ENCODE data around the gene TSC2.

- TF ChIP-seq, protein P1, sequence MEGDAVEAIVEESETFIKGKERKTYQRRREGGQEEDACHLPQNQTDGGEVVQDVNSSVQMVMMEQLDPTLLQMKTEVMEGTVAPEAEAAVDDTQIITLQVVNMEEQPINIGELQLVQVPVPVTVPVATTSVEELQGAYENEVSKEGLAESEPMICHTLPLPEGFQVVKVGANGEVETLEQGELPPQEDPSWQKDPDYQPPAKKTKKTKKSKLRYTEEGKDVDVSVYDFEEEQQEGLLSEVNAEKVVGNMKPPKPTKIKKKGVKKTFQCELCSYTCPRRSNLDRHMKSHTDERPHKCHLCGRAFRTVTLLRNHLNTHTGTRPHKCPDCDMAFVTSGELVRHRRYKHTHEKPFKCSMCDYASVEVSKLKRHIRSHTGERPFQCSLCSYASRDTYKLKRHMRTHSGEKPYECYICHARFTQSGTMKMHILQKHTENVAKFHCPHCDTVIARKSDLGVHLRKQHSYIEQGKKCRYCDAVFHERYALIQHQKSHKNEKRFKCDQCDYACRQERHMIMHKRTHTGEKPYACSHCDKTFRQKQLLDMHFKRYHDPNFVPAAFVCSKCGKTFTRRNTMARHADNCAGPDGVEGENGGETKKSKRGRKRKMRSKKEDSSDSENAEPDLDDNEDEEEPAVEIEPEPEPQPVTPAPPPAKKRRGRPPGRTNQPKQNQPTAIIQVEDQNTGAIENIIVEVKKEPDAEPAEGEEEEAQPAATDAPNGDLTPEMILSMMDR (IDR thresholded peaks at IDR 0.05) = peak in 1 of 6 experiments; percentile 6
- no peak for TF ChIP-seq POLR2AphosphoS5 (IDR thresholded peaks at IDR 0.05)
- TF ChIP-seq POLR2A (IDR thresholded peaks at IDR 0.05) = no peak
Measured at GRCh38 chr16:2019921-2020831, 27.6 kb upstream of the TSC2 start.

All from upper lobe of left lung (tissue), 4 donors.